Epithelial cell of esophagus (primary cell): ENCODE results near the gene ZP4.
"Not testable (repeated sequence)": the region's sequence is repeated elsewhere in the genome, so short reads cannot be mapped to it uniquely, and the experiment has no call there.

Experiments used
- DNase-seq: peaks from one replicate; pipeline ENCODE4 v3.0.0; 2010; ENCODE audit warnings: low read depth
- H3K4me3 ChIP-seq: 2 replicates; pipeline ENCODE4 v1.5.1; 2011; ENCODE audit warnings: mild to moderate bottlenecking, low read length, control low read depth
- TF ChIP-seq, protein P1 (sequence below): IDR thresholded peaks from 2 replicates; pipeline ENCODE4 v1.5.1; 2011; ENCODE audit warnings: low read depth, mild to moderate bottlenecking, low read length, control low read depth, inconsistent platforms; ENCODE audit not compliant: insufficient read depth; ENCODE audit errors: missing control alignments

The ZP4 gene

DNA sequence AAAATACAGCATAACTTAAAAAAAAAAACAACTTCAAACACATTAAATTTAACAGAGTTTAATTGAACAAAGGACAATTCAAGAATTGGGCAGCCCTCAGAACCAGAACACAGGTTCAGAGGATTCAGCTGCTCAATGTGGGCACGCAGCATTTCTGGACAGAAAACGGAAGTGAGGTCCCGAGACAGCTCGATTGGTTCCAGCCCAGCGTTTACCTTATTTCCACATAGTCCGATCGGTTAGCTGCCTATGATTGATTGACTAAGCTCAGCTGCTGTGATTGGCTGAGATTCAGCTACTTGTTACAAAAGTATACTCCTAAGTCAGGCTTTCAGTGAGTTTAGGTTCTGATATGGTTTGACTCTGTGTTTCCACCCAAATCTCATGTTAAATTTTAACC lies 33.3 kb downstream of the ZP4 start:
- TF ChIP-seq, protein P1, sequence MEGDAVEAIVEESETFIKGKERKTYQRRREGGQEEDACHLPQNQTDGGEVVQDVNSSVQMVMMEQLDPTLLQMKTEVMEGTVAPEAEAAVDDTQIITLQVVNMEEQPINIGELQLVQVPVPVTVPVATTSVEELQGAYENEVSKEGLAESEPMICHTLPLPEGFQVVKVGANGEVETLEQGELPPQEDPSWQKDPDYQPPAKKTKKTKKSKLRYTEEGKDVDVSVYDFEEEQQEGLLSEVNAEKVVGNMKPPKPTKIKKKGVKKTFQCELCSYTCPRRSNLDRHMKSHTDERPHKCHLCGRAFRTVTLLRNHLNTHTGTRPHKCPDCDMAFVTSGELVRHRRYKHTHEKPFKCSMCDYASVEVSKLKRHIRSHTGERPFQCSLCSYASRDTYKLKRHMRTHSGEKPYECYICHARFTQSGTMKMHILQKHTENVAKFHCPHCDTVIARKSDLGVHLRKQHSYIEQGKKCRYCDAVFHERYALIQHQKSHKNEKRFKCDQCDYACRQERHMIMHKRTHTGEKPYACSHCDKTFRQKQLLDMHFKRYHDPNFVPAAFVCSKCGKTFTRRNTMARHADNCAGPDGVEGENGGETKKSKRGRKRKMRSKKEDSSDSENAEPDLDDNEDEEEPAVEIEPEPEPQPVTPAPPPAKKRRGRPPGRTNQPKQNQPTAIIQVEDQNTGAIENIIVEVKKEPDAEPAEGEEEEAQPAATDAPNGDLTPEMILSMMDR: no peak
- H3K4me3 ChIP-seq: no peak overlapping the region
- no peak for DNase-seq

DNA sequence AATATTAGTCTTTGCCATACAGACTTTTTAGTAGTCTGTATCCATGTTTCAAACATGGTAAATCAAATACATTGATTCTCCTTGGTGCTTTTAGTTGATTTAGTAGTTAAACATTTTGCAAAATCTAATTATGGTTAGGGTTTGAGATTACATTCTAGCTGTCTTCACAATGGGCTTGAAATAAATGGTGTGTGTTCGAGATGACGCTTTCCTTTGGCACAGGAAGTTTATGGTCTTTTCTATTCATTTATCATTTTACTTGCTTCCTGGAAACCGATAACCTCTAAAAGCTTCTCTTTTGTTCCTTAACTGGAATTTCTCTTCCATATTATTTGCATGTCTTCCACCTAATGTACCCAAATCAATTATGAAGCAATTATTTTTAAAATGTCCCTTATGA lies 38.4 kb downstream of the ZP4 start:
- TF ChIP-seq, protein P1: no peak
- no peak overlapping the region for H3K4me3 ChIP-seq
- no peak for DNase-seq

DNA sequence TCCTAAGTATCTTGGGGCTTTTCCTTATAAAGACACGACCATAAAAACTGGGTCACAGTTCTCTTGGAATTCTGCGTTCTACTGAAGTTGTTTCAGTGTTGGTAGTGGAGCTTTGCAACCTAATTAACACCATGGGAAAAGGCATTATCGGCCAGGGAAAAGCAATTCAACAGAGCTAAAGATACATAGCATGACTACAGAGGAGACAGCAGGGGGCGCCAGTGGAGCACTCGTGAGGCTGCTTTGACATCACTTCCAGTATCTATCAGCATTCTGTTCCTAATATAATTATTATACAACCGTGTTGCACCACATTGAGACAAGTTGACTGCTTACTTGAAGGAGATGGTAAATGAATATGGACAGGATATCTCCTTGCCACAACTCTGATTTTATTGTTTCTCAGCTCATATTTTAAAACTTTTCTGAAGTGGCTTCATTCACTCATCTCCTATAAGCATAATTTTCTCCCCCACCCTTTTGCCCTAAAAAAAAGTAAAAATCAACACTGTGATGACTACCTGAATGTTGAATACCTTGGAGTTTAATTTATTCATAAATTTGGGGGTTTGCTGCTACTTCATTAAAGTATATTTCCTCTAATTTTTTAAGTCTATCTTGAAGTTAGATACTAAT lies 39.4 kb downstream of the ZP4 start:
- no peak overlapping the region for H3K4me3 ChIP-seq
- TF ChIP-seq, protein P1: peak; percentile 84
- peak; percentile 77 for DNase-seq

DNA sequence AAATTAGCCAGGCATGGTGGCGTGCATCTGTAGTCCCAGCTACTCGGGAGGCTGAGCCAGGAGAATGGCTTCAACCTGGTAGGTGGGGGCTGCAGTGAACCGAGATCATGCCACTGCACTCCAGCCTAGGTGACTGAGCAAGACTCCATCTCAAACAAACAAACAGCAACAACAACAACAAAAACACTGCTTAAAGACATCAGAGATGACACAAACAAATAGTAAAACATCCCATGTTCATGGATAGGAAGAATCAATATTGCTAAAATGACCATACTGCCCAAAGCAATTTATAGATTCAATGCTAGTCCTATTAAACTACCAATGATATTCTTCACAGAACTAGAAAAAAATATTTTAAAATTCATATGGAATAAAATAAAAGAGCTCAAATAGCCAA lies 47.2 kb downstream of the ZP4 start:
- not testable (repeated sequence) for DNase-seq, H3K4me3 ChIP-seq

DNA sequence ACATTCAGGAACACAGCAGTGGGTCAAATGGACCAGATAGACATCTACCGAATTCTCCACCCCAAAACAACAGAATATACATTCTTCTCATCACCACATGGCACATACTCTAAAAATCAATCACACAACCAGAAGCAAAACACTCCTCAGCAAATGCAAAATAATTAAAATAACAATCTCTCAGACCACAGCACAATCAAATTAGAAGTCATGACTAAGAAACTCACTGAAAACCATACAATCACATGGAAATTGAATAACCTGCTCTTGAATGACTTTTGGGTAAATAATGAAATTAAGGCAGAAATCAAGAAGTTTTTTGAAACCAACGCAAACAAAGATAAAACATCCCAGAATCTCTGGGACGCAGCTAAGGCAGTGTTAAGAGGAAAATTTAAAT lies 49.2 kb downstream of the ZP4 start:
- DNase-seq: no peak
- TF ChIP-seq, protein P1: no peak
- no peak overlapping the region for H3K4me3 ChIP-seq

DNA sequence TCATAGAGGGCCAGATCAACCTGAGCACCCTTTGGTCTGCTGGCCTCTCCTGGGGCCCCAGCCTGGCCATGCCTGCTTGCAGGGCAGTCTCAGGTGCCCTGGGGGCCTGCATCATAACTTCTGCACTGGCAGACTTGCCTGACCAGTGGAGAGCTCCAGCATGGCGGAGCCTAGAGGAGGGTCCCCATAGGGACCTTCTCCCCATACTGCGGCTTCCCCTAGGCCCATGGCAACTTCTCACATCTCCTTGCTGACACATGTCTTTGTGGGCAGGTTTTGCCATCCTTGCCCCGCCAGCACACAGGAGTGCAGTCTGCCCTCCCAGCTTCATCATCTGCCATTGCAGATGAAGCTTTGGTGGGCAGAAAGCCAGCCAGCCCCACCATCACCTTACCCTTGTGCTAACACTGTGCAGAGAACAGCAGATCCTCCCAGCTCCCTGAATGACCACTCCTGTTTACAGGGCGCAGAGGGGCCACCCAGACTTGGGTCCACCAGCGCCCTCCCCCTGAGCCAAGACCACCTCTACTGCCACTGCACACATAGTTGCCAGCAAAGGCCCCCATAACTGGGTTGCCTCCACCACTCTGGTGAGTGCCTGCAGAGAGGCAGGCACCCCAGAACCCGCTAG lies 51.7 kb downstream of the ZP4 start:
- TF ChIP-seq, protein P1: no peak
- no peak overlapping the region for H3K4me3 ChIP-seq
- DNase-seq: no peak

DNA sequence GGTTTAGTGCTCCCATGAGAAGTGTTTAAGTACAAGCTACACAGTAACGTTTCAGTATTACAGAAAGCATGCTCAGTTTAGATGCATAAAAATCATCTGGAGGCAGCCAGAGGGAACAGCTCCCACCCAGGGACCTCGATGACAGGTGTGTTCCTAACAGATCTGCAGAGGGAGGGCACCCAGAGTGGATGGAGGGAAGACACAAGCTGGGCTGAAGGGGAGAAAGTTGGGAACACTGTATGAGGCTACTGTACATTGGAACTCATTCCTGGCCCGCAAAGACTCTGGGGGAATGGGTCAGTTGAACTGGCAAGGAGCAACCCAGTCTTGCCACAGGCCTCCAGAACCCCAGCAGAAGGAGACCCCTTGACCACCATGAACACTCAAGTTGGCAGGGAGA lies 52.4 kb downstream of the ZP4 start:
- no peak for DNase-seq
- TF ChIP-seq, protein P1: no peak
- no peak overlapping the region for H3K4me3 ChIP-seq

DNA sequence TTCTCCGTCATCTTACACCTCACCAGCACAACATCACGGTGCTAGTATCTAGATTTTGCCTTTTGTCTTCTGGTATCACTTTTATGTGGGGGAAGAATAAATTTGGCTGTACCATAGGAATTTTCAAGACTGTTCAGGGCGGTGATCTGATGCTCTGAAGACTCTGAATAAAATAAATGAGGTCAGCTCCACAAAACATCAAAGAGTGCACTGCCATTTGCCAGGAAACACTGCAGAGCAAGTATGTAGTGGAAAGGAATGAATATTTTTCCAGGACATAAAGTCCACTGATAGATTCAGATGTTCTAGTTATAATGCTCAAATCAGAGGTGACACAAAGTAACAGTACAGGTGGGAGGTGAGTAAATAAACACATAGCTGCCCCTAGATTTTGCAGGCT lies 56.3 kb downstream of the ZP4 start:
- no peak overlapping the region for H3K4me3 ChIP-seq
- no peak for DNase-seq
- TF ChIP-seq, protein P1: no peak
